OCI-LY1 (cell line): ENCODE results near the gene HAAO.
A peak's percentile ranks its signal among the peaks of the same experiment; 100 is the strongest.

Experiments
- H2AFZ ChIP-seq: fragments of 200-600 bp; sonication (generic), shearing (Covaris generic); 2 replicates; pipeline ENCODE4 v1.6.0; 2014; ENCODE audit warnings: antibody characterized with exemption, mild to moderate bottlenecking, low read length
- H3F3A ChIP-seq: fragments of 200-600 bp; sonication (generic), shearing (Covaris generic); 2 replicates; pipeline ENCODE4 v1.6.0; 2014; ENCODE audit warnings: mild to moderate bottlenecking, antibody characterized with exemption, low read length, moderate library complexity; ENCODE audit not compliant: insufficient read depth
- H3K27ac ChIP-seq: fragments of 200-600 bp; sonication (generic); 2 replicates; pipeline ENCODE4 v1.5.1; 2014; ENCODE audit warnings: low read length, mixed run types, mild to moderate bottlenecking, low read depth; ENCODE audit not compliant: poor library complexity, severe bottlenecking
- H3K27me3 ChIP-seq: fragments of 200-600 bp; sonication (generic); 2 replicates; pipeline ENCODE4 v1.6.0; 2014; ENCODE audit warnings: antibody characterized with exemption, mild to moderate bottlenecking, low read length, moderate library complexity; ENCODE audit not compliant: insufficient read depth
- H3K36me3 ChIP-seq: fragments of 200-600 bp; sonication (generic); 2 replicates; pipeline ENCODE4 v1.6.1; 2014; ENCODE audit warnings: mild to moderate bottlenecking, antibody characterized with exemption, low read length, moderate library complexity, mixed read lengths; ENCODE audit not compliant: insufficient read depth
- H3K4me1 ChIP-seq: fragments of 200-600 bp; sonication (generic); 2 replicates; pipeline ENCODE4 v1.5.1; 2014; ENCODE audit warnings: mild to moderate bottlenecking, low read length, moderate library complexity; ENCODE audit not compliant: insufficient read depth, severe bottlenecking
- H3K4me2 ChIP-seq: fragments of 200-600 bp; sonication (generic), shearing (Covaris generic); 2 replicates; pipeline ENCODE4 v1.6.1; 2014; ENCODE audit warnings: low read length
- H3K4me3 ChIP-seq: fragments of 200-600 bp; sonication (generic); 2 replicates; pipeline ENCODE4 v1.5.1; 2014; ENCODE audit warnings: low read length, low read depth, mild to moderate bottlenecking, mixed read lengths; ENCODE audit not compliant: poor library complexity, severe bottlenecking
- H3K79me2 ChIP-seq: fragments of 200-600 bp; shearing (Covaris generic); 2 replicates; pipeline ENCODE4 v1.6.1; 2016; ENCODE audit warnings: mixed run types, low read length, mixed read lengths; ENCODE audit not compliant: insufficient read depth
- H3K9ac ChIP-seq: fragments of 200-600 bp; sonication (generic), shearing (Covaris generic); 2 replicates; pipeline ENCODE4 v1.6.1; 2014; ENCODE audit warnings: mild to moderate bottlenecking, low read length, mixed read lengths
- H3K9me2 ChIP-seq: fragments of 200-600 bp; sonication (generic), shearing (Covaris generic); 2 replicates; pipeline ENCODE4 v1.6.1; 2014; ENCODE audit warnings: low read depth, mild to moderate bottlenecking, low read length, mixed read lengths
- H3K9me3 ChIP-seq: fragments of 200-600 bp; shearing (Covaris generic); 2 replicates; pipeline ENCODE4 v1.6.1; 2014; ENCODE audit warnings: low read length, mixed read lengths
- H4K20me1 ChIP-seq: fragments of 200-600 bp; sonication (generic), shearing (Covaris generic); 2 replicates; pipeline ENCODE4 v1.6.0; 2016; ENCODE audit warnings: mild to moderate bottlenecking, low read length; ENCODE audit not compliant: insufficient read depth
- EZH2 ChIP-seq: fragments of 200-600 bp; sonication (generic), shearing (Covaris generic); IDR thresholded peaks from 2 replicates; pipeline ENCODE4 v1.8.0; 2017; ENCODE audit warnings: borderline replicate concordance, mixed run types, mild to moderate bottlenecking, antibody characterized with exemption, low read length, moderate library complexity, mixed read lengths
- TF ChIP-seq, protein P1 (sequence below): fragments of 200-600 bp; sonication (generic), shearing (Covaris generic); IDR thresholded peaks from 2 replicates; pipeline ENCODE4 v1.5.1; 2017; ENCODE audit warnings: mild to moderate bottlenecking, antibody characterized with exemption, low read length, moderate library complexity, mixed read lengths

HAAO gene

DNA sequence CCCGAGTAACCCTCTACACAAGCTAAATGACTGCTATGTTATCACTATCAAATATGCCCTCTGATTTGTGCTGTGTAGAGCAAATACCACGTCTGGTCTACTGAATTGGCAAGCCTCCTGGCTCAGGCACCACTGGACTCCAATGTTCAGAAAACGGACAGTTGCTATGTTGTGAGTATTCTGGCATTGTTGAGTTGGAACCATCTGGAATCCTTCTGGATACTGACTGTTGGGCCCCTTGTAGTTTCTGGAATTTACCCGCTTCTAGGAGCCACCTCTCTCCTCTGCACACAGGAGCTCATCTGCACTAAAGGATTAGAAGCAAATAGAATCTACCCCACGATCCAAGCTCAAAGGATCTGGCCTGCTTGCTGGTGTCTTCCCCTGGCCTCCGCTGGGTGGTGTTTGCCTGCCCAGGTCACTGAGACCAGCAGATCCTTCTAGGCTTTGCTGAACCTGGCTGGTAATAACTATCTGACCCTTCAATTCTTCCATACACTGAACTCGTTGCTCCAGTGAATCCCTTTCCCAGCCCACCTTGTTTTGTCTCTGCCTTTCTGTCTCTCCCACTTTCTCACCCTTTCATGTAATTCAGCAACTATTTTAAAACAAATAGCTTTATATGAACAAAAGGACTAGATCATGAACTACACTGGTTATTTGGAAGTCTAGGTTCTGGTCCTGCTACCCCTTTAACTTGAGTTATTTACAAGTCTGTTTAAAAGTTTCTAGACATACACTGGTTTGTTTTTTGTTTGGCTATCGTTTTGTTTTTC lies 2.1 kb upstream of the HAAO start:
- Histone ChIP-seq H3K79me2 (no peaks in the 10 kb centered on the region), H3K9ac (peak overlapping the region; percentile 16; the same call in 1 of the 2 replicates), H3K27ac (peak overlapping the region; percentile 89), H3K4me2 (peak overlapping the region; percentile 84; the same call in 1 of the 2 replicates), H2AFZ (no peak overlapping the region), H3K4me1 (peaks cover 57% of the 10 kb centered on the region), H3K9me2 (no peaks in the 10 kb centered on the region), H3K4me3 (peak overlapping the region; percentile 65), H3K27me3 (no peaks in the 10 kb centered on the region), H3F3A (0 out of 2 replicates have a peak, but pooled peaks cover 6% of the 10 kb centered on the region), H4K20me1 (no peaks in the 10 kb centered on the region), H3K9me3 (no peaks in the 10 kb centered on the region), H3K36me3 (no peaks in the 10 kb centered on the region)
- no peak for TF ChIP-seq EZH2
- TF ChIP-seq, protein P1, sequence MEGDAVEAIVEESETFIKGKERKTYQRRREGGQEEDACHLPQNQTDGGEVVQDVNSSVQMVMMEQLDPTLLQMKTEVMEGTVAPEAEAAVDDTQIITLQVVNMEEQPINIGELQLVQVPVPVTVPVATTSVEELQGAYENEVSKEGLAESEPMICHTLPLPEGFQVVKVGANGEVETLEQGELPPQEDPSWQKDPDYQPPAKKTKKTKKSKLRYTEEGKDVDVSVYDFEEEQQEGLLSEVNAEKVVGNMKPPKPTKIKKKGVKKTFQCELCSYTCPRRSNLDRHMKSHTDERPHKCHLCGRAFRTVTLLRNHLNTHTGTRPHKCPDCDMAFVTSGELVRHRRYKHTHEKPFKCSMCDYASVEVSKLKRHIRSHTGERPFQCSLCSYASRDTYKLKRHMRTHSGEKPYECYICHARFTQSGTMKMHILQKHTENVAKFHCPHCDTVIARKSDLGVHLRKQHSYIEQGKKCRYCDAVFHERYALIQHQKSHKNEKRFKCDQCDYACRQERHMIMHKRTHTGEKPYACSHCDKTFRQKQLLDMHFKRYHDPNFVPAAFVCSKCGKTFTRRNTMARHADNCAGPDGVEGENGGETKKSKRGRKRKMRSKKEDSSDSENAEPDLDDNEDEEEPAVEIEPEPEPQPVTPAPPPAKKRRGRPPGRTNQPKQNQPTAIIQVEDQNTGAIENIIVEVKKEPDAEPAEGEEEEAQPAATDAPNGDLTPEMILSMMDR, result peak; percentile 57

DNA sequence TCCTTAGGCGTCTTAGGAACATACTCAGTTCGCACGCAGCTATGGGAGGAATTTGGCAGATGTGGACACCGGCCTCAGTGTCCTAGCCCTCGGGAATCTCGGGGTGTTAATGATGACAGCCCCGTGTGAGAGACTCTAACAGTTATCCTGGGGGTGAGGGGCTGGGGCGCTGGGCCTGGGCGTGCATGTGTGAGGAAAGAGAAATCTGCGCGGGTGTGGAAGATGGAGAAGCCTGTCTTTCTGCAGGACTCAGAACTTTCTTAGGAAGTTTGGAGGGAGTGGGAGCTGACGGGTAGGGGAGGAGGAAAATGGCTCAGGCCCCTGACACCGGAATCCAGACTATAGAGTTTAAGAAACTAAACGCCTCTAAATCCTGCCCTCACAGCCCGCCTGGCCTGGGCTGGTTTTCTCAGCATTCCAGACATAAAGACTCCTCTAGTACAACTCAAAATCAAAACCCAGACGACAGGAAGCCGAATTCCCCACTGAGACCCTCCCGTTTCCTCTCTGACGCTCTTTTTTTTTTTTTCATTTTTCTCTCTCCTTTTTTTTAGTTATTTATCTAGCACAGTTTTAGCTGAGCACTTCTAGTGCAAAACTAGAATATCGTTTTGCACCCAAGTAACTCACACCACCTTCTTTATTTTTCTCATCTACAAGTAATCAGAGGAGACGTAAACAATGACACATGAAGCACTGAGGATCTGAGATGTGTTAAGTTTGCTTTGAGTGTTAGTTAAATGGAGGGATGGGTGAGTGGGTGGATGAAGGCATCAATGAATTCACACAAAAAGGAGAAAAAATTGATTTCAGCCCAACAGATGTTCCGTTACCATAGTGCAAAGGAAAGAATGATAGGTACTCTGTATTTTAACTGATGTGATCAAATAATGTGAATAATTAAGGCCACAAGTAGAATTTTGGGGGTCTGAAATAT lies 1.2 kb upstream of the HAAO start:
- no peak overlapping the region for H2AFZ ChIP-seq
- H3K4me2 ChIP-seq, result peak overlapping the region; percentile 84
- H3K4me1 ChIP-seq, result peaks cover 60% of the 10 kb centered on the region
- H3K79me2 ChIP-seq, result no peaks in the 10 kb centered on the region
- H3K4me3 ChIP-seq, result peak overlapping the region; percentile 65
- no peaks in the 10 kb centered on the region for H3K9me2 ChIP-seq
- H3K36me3 ChIP-seq, result no peaks in the 10 kb centered on the region
- no peaks in the 10 kb centered on the region for H3K9me3 ChIP-seq
- no peaks in the 10 kb centered on the region for H3K27me3 ChIP-seq
- H3F3A ChIP-seq, result 0 out of 2 replicates have a peak, but pooled peaks cover 6% of the 10 kb centered on the region
- H3K27ac ChIP-seq, result peak overlapping the region; percentile 89
- TF ChIP-seq, protein P1, result no peak
- no peak for TF ChIP-seq EZH2
- H3K9ac ChIP-seq, result peak overlapping the region; percentile 74; the same call in 1 of the 2 replicates
- H4K20me1 ChIP-seq, result no peaks in the 10 kb centered on the region

DNA sequence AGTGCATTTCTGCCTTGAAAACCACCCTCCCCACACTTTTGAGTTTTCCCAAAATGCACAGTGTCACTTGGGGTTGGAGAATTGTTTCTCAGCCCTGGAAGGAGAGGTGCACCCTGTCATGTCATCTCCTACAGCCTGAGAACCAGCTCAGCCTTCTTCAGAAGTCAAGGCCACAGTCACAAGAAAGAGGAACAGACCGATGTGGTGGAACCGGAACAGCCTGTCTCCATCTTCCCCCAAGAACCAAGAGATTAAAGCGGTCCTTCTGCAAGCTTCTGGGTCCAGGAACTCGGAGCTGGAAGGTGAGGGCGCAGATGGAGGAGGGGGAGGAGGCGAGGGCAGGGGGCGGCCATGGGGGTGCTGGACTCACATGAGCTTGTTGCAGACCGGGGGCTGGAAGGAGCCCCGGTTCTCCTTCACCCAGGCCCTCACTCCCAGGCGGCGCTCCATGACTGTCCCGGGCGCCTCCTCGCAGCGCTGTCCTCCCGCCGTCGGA lies 248 bp downstream of the HAAO start:
- Histone ChIP-seq H3K4me3 (peak overlapping the region; percentile 65), H3K36me3 (no peaks in the 10 kb centered on the region), H2AFZ (no peak overlapping the region), H3K4me2 (peak overlapping the region; percentile 84), H3K9me3 (no peaks in the 10 kb centered on the region), H3K9me2 (no peaks in the 10 kb centered on the region), H3K79me2 (no peaks in the 10 kb centered on the region), H3K4me1 (peaks cover 63% of the 10 kb centered on the region), H3K27ac (peak overlapping the region; percentile 3), H3K27me3 (no peaks in the 10 kb centered on the region), H4K20me1 (no peaks in the 10 kb centered on the region), H3K9ac (peak overlapping the region; percentile 74), H3F3A (0 out of 2 replicates have a peak, but pooled peaks cover 6% of the 10 kb centered on the region)
- no peak for TF ChIP-seq EZH2
- TF ChIP-seq, protein P1, result no peak
